IPS-NIHi7 (cell line): ENCODE results near the gene ZIC1.

Source experiments
- DNase-seq: peaks from one replicate; pipeline ENCODE4 v3.0.0; 2012; ENCODE audit warnings: mixed read lengths; ENCODE audit errors: extremely low spot score

Gene ZIC1

DNA sequence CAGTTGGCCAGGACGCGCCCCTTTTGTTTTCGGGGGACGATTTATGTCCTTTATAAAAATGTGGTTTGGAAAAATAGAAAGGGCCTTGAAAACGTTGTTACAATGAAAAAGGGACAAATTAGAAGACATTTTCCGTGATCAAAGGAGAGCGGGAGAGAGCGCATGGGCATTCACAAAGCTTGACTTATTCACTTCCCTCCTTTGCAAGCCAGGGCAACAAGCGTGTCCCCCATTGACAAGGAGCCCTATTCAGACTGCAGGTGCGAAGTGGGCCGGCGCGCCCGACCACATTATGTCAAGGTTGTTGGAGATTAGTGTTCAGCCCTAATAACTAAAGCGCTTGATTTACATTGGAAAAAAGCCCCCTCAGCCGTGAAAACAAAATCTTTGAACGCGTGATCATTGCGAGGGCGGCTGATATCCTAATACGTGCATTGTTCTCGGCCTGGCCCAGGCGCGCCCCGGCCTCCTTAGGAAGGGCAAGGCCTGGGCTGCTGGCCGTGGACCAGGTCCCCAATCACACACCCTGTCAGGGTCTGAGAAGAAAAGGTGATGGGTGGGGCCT, 28.7 kb upstream of the ZIC1 start:
- DNase-seq = no peak

DNA sequence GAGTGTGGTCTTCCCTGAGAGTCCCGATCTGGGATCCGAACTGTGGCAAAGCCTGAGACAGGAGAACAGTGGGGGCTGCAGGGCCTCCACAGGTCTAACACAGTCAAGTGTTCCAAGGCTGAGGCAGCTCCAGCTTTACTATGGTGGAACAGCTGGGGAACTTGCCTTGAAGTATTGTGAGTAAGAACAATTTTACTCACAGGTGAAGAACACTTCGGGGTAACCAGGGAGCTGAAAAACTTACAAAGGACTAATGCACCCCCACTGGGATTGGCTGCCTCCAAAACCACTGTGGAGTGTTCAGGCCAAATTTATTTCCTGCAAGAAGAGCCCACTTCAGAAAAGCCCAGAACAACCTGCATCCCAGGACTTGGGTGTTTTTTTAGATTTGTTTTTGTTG, 28.2 kb upstream of the ZIC1 start:
- DNase-seq = no peak

DNA sequence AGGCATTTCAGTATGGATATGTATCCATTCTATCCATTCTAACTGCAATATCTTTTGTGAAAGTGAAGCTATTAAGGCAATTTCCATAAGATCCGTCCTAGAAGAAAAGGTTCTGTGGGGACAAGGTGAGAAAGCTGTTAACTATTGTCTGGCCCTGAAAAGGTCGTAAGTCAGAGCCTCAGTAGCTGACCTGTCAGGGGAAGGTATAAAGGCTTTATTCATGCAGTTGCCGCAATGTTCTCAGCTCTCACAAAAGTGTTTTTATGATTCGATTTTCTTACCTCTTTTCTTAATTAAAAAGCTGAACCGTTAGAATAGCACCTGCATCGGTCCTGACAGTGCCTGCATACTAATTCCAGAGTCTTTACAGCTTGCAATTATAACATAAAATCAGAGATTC, 27.6 kb upstream of the ZIC1 start:
- no peak for DNase-seq

DNA sequence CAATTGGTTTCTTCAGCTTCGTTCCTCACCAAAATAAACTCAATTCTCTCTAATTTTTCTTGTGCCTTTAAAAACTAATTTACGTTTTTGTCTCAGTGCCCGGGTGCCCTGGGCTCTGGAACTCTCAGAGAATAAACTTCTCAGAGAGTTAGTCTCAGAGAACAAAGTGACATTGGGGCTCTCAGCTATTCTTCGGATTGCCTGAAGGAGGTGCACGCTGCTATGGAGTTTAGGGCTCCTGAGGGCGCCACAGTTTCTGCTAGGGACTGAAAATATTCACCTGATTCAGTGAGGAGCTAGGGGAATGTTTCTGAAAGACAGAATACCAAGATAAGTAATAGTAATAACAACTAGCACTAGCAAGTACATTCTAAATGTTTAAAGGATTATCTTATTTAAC, 25.5 kb upstream of the ZIC1 start:
- no peak for DNase-seq

DNA sequence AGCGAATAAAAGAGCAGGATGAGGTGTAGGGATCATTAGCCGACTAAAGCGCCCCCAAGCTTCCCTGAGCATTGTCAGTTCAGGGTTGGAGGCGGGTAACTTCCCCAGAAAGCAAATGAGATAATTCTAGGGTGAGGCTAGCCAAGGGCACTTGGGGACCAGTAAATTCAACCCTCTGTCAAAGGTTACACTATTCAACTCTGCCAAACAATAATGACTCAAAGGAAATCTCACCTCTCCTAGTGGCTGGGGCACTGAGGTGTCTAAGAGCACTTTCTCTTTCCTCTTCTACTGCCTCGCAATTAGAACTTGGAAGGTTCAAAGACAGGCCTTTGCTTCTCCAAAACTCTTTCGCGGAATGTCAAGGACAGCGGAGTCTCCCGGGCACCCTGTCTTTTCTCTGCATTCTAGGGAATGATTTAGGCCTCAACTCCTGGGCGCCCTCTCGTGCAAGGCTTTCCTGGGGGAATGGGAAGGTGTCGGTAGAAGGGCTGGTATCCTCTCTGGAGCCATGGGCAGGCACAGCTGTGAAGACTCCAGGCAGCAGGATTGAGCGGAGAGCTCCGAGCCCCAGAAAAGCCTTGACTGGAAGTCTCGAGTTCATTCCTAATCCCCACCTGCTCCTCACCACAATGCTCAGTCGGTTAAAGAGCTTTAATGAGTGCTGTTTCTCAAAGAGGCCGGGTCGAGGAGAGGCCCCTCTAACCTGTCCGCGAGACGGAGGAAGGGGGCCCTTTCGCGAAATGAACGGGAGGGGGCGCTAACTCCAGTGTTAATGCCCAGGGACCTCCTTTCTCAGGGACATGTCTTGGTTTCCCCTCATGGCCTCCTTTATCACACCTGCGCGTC, 24.7 kb upstream of the ZIC1 start:
- peak; percentile 70 for DNase-seq

DNA sequence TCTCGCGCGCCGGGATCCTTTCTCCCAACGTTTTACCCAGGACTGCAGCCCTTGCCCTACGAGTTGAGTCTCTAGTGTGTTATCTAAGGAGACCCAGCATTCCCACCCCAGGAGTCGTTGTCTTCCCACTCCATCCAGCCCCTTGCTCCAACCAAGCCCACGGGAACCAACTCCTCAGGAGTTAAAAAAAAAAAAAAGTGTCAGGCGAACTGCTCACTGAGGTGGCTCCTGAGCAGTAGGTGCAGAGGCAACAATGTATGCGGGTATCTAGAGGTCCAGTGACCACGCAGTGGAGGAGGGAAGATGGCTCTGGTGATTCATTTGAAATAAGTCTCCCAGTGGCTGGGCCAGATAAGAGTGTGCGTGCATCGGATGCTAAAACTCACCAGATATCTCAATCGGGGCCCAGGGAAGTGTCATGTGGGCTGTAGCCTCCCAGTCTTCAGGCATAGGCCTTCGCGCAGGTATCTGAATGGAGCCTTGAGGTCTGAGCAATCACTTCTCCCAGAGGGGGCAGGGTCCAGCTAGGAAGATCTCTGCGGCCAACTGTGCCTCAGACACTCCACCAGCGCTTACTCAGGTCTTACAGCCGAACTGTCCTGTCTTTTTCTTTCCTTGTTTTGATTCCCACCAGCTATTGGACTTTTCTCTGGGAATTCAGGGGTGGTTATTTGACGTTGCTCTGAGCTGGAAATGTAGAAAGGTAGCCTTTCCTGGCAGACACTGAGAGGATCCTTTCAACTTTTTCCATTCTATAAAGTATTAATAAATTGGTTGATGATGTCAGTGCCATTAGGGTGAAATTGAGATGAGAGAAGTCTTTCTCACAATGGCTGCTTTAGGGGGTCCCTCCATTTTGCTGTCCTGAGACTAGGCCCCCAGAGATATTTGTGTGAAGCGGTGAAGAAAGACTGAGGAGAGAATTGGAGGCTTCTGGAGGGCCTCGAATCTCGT, 23.8 kb upstream of the ZIC1 start:
- DNase-seq = no peak

DNA sequence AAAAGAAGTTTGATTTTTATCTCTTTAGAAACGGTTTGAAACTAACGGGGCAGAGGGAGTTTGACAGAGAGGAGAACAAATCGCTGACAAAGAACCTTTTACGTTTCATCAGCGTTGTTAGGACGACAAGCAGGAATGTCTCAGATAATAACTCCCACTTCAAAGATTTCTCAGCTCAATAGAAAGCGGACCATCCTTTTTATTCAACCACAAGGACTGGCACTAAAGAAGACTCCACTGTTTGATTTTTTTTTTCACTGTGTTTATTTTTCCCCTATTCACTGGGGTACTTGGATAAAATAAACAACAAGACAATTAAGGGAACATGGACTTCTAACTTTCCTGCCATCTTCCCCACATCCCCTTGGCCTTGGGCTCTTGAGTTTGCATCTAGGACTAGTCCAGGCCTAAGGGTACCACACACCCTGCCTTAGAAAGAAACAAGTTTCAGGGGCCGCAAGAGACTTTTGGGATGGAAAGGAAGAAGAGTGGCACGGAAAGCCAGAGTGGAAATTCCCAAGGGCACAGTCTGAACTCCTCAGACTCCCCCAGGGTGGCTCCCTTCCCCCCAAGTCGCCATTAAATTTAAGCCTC, 21.8 kb upstream of the ZIC1 start:
- no peak for DNase-seq

DNA sequence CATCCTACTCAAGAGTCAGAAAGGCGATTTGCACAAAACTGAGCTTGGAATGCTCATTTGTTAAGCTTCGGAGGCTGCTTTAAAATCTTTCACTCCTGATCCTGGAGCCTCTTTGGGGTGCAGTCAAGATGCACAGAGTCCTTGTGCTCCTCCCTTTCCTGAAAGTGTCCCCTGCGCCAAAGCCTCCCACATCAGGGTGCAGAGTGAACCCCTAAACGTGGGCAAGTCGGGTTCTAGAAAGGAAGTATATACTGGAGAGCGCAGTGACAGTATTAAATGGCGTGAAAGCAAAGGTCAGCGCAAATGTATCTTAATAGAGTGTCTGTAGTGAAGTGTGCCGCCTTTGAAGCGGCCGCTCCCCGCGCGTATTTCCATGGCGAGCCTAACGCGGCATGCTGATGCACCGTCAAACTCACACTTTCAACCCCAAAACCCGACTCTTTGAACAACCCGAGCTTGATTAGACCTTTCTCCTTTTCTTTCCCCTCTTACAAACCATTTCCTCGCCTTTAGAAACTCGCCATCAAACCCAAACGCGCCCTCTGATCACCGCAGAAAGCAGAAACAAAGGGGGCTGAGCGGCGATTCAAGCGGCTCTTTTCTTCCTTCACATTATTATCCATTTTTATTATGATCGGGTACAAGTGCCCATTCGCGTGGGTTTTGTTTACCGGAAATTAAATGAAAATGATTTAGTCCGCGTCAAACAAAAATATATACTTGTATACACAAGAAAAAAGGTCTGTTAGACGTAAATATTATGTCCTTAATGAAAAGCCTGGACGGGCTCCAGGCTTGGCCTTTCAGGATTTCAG, 21.1 kb upstream of the ZIC1 start:
- DNase-seq = no peak

DNA sequence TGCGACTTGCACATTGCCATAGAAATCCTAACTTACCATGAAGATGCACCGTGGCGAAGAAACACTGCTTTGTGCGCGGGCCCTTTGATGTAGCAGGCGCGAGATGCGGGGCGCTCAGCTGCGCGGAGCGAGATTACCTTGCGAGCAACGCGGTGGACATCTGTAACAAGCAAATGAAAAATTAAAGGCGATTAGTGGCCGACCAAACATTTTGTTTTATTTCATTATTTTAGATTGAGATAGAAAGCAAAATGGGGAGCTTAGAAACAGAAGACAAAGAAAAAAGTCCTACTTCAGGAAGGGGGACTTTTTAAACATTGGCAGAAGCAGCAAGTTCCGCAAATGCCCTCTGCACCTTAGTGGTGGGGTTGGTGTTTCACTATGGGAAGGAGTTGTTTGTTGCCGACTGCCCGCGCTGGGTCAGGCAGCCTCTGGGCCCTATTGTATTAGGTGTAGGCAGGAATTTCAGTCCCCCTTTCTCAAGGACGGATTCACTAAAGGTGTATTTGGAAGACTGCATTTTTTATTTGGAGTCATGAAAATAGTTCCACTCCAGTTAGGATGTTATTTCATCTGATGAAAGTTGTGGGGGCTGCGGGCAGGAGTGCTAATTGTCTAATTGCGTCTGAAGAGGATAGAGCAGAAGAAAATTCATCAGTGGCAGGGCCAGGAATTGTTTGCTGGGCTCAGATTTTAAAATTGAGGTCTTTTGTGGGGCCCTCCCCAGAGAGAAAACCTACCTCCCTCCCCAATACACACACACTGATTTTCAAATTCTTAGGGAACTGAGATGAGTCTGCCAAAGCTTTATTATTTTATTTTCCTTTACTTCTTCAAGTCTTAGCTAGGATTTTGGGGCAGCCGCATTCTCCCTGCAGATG, 20.2 kb upstream of the ZIC1 start:
- no peak for DNase-seq

DNA sequence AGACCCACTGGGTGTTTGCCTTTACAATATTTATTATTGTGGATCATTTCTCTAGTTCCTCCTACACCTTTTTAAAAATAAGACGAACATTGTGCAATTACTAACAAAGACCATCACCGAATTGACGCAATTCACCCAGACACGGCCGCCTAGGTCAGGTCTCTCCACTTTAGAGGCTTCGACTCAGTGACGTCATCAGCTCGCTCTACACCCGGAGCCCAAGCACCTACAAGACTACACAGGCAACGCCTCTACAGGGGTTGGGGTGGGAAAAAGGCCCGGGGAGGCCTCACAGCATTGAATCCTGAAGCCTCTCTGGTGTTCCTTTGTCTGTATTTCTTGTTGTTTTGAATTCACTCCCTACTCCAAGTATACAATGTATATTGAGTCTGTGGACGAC, 19.4 kb upstream of the ZIC1 start:
- no peak for DNase-seq

DNA sequence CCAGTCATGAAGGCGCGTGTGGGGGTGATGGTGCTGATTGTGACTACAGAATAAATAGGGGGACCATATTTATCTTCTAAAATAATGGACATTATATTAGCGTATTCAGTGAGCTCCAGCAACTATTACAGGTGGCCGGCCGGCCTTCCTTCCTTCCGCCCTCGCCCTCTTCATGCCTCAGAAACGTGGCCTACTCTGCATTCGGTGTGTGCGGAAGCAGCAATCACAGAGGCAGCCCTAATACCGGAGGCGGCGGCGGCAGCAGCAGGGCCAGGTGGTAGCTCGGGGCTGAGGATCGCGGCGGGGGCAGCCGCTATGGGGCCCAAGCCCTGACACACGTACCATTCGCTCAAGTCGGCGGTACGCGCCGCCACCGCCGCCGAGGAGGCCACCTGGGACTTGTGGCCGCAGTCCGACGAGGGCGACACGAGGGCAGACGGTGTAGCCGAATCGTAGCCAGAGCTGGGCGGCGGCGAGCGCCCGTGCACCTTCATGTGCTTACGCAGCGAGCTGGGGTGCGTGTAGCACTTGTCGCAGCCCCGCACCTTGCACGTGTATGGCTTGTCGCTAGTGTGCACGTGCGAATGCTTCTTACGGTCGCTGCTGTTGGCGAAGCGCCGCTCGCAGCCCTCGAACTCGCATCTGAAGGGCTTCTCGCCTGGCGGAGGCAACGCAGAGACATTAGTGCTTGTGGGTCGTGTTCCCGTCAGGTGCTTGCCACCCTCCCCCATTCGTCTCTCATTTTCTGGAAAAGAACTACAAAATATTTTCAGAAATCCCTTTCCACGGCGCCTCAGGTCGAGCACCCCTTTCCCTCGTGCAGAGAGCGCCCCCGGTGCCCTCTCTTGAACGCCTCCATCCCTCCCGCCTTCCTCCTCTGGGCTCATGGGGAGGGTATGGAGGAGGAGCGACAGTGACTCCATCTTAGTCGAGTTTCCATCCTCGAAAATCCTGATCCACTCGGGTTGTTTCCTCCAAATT, 18.3 kb upstream of the ZIC1 start:
- no peak for DNase-seq

DNA sequence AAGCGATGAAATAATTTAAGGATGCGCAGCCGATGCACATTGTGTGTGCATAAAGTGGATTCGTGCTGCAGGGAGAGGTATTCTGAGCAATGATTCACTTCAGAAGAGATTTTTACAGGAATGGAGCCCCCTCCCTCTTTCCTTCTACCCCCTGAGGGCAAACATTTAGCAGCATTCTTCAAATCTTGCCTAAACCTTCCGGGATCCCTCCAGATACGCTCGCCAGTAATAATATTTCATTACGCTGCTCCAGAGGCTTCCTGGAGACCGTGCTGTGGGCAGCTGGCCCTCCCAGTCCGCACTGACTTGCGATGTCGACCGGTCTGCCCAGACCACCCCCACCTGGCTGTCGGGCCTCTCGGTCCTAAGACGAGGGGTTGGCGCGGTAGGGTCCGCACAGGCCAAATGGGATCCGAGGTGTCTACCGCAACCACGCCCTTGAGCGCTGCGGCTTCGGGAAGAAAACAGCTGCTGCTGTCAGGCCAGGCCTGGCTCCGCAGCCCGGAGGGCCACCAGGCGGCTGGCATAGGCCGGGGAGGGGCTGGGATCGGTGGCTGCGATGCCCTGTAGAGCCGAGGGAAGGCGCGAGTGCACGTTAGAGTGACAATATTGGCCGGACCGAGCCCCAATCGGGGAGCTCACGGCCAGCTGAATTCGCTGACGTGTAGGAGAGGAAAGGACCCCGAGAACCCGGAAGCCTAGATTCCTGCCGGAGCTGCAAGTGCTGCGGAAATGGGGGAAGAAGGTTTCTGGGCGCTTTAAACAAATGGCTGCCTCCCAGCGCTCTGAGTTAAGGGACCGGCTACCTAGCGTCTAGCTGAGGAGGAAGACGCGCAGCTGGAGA, 17.2 kb upstream of the ZIC1 start:
- DNase-seq = peak; percentile 59

DNA sequence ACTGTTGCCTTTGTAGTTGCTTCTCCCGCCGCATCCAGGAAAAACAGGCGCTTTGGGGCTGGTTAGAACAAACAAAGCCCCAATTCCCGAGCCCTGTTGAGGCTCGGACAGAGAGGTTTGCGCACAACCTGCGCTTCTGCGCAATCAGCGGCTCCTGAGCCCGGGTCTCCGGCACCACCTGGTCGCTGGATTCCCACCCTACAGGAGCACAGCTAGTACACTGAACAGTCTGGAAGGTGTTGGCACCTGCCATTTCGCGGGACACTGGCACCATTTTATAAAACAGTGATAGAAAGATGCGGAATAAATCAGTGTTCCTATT, 16.6 kb upstream of the ZIC1 start:
- DNase-seq = no peak

DNA sequence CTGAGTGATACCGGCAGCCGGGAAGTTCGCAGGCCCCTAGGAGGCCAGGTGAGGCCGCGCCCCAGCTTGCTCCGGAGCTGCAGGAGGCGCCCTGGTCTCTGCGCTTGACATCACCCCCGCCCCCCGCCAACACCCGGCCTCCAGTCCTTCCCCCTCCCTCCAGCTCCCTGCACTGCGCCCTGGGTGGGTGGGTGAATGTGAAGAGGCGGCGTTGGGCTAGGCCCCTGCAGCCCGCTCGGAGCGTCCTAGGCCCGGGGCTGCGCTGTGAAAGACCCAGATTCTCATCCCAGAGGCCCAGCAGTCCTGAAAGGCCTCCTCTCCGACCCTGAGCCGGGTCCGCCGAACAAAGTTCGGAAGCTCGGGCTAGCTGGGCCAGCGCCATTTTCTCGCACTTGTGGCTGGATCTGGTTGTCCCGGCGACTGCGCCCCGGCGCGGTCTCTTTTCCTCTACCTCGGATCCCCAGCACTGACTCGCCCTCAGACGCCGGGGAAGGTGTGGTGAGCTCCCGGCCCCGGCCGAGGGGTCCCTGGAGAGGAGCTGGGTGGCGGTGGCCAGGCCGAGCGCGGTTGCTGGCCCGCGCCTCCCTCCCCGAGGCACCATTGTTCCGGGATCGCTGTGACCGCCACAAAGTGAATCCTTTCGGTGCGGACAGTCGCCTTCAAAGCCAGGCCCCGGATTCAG, 15.8 kb upstream of the ZIC1 start:
- peak; percentile 69 for DNase-seq

DNA sequence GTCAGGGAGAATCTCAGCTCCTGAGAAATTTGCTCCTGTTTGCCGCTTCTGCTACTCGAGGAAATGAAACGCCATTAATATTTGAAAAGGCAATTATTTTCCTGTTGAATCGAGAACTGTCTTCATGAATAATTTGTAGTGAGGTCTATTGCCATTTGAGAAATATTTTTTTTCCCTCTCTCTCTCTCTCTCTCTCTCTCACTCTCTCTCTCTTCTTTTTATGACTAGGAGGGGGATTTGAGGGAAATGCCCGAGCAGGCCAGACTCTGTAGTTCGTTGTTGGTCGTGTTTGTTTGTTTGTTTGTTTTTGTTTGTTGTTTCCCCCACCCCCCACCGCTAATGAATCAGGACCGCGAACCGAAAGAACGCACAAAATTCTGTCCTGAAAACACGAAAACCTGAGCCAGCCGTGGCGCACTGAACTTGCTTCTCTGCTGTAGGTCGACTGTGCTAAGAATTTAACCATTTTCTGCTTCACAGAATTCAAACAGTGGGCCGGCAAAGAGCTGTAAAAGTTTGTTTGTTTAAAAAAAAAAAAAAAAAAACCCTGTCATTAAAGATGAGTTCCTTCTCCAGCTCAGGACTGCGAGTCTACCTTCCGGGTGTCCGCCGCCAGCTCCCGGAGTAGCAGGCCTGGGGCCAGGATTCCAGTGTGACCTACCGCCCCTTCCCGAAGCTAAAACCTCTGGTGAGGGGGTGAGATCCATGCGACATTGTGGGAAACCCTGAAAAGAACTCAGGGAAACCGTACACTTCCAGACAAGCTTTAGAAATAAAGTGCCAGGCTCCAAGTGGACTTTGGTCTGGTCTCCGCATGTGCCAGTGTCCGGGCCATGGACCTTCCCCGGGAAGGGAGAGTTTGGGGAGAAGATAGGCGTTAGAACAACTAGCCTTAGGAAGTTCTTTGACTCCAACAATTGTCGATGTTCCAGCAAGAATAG, 15.0 kb upstream of the ZIC1 start:
- no peak for DNase-seq

DNA sequence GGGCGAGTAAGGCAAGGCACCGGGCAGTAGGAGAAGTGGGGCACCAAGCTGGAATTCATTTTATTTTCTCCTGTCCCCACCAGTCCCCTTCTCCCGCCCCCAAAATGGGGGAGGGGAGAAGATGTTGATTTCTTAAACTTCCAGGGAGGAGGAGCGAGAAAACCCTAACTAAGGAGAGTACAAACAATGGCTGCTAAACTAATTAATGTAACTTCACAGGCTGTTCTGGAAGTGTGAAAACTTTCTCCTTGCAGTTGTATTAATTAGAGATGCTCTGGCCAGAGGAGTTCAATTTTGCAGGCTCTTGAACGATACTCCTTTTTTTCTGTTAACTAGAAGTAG, 14.3 kb upstream of the ZIC1 start:
- no peak for DNase-seq
